HepG2 (cell line): ENCODE measurements around the gene EFS. TPM values are rescaled to one million over a fixed set of nuclear protein-coding genes. Genes with fewer than 3 reads are reported as not detected.

Experiments used
- ATAC-seq: fragments of 200-7000 bp; cut with Tn5 transposase; 3 replicates; pipeline ENCODE4 v1.9.1; 2020; ENCODE audit warnings: mild to moderate bottlenecking, moderate library complexity
- BruUV-seq: library from RNA; stranded (reverse); fragments of 400-500 nt; replicated peaks from 2 replicates; lab custom pipeline; 2021; lab: Mats Ljungman, UMichigan
- CTCF ChIA-PET: fragments of 300-600 bp; formaldehyde crosslinking; extraction: SDS; loops from one replicate; lab custom pipeline; 2021; ENCODE audit warnings: low total read pairs, inconsistent platforms, low intra/inter-chr PET ratio; lab: Yijun Ruan, JAX
- POLR2A ChIA-PET: fragments of 350-600 bp; sonication (Branson Sonifier 250); formaldehyde crosslinking; loops from one replicate; lab custom pipeline; 2020; ENCODE audit warnings: antibody characterized with exemption, inconsistent platforms; lab: Yijun Ruan, JAX
- DNase-seq: peaks from one replicate; pipeline ENCODE4 v3.0.0-alpha.2; 2015; ENCODE audit warnings: low spot score
- FAIRE-seq: peaks from 3 replicates; lab custom pipeline; 2011; peaks lifted over from hg19 to GRCh38; lab: Jason Lieb, UNC
- H2AFZ ChIP-seq: one replicate; pipeline ENCODE4 v1.6.1; 2011; ENCODE audit warnings: low read length, inconsistent platforms
- H3K27ac ChIP-seq: fragments of 300-600 bp; 3 replicates; pipeline ENCODE4 v1.8.0; 2011; ENCODE audit warnings: mixed run types, mild to moderate bottlenecking, mixed read lengths, low read length, inconsistent platforms; ENCODE audit not compliant: insufficient read depth; ENCODE audit errors: extremely low read length
- H3K27me3 ChIP-seq, 2 experiments: fragments of 200-600 bp in 1 of 2; 2 replicates in 1 of 2; 3 replicates in 1 of 2; pipeline versions ENCODE4 v1.6.0 to v1.8.0; 2011; ENCODE audit warnings: low read length in 2 of 2, mild to moderate bottlenecking in 2 of 2, moderate library complexity in 2 of 2, inconsistent platforms in 1 of 2; ENCODE audit not compliant: insufficient read depth in 2 of 2, control insufficient read depth in 1 of 2
- H3K36me3 ChIP-seq, 2 experiments: fragments of 200-600 bp in 1 of 2; replicated peaks in 1 of 2; 2 replicates in 1 of 2; 3 replicates in 1 of 2; pipeline versions ENCODE4 v1.5.1 to v1.8.0; 2011; ENCODE audit warnings: low read length in 2 of 2, inconsistent platforms in 1 of 2; ENCODE audit not compliant: insufficient read depth in 2 of 2, control insufficient read depth in 1 of 2
- H3K4me1 ChIP-seq: 2 replicates; pipeline ENCODE4 v1.5.1; 2012; ENCODE audit warnings: low read length, inconsistent platforms; ENCODE audit not compliant: insufficient read depth
- H3K4me2 ChIP-seq: 2 replicates; pipeline ENCODE4 v1.6.0; 2011; ENCODE audit warnings: low read depth, low read length, inconsistent platforms
- H3K4me3 ChIP-seq, 3 experiments: fragments of 200-600 bp in 1 of 3; sonication (generic), shearing (Covaris generic) in 1 of 3; replicated peaks in 1 of 3; 2 replicates each; pipeline ENCODE4 v1.5.1; 2011 to 2016; ENCODE audit warnings: low read length in 3 of 3, inconsistent platforms in 2 of 3, low read depth in 2 of 3, mild to moderate bottlenecking in 2 of 3, control low read depth in 1 of 3, mixed read lengths in 1 of 3; ENCODE audit not compliant: insufficient read depth in 1 of 3
- H3K79me2 ChIP-seq: one replicate; pipeline ENCODE4 v1.6.1; 2011; ENCODE audit warnings: low read length, inconsistent platforms; ENCODE audit not compliant: insufficient read depth
- H3K9ac ChIP-seq: 2 replicates; pipeline ENCODE4 v1.6.0; 2011; ENCODE audit warnings: mild to moderate bottlenecking, low read depth, low read length, inconsistent platforms; ENCODE audit not compliant: insufficient read depth
- H3K9me3 ChIP-seq: 2 replicates; pipeline ENCODE4 v1.5.1; 2012; ENCODE audit warnings: mild to moderate bottlenecking, low read length
- H4K20me1 ChIP-seq: 2 replicates; pipeline ENCODE4 v1.6.0; 2011; ENCODE audit warnings: inconsistent platforms, mild to moderate bottlenecking, low read length, moderate library complexity; ENCODE audit not compliant: insufficient read depth
- CEBPZ ChIP-seq: IDR thresholded peaks from 2 replicates; pipeline ENCODE4 v1.6.1; 2012; ENCODE audit warnings: low read length, improper control_type of control experiment
- EED ChIP-seq: sonication (generic); formaldehyde crosslinking; IDR thresholded peaks from 2 replicates; pipeline ENCODE4 v1.5.0; 2020; ENCODE audit warnings: mild to moderate bottlenecking, missing genetic modification reagents
- ZNF138 ChIP-seq: sonication (generic); formaldehyde crosslinking; IDR thresholded peaks from 2 replicates; pipeline ENCODE4 v1.5.0; 2020; ENCODE audit warnings: mild to moderate bottlenecking, low read depth, missing genetic modification reagents
- ZNF883 ChIP-seq: sonication (generic); formaldehyde crosslinking; IDR thresholded peaks from 2 replicates; pipeline ENCODE4 v1.5.1; 2020; ENCODE audit warnings: mild to moderate bottlenecking, missing genetic modification reagents; ENCODE audit errors: not compliant biosample characterization
- WGBS: methylation state at CpG from one replicate; pipeline ENCODE4 v1.1.6; 2017; ENCODE audit warnings: low lambda C conversion rate; 5-methylcytosine and 5-hydroxymethylcytosine counted together
- in situ Hi-C: cut with HindIII; loops from 2 replicates; pipeline ENCODE4 v1.10.0; 2017; ENCODE audit warnings: low pct_unique_long_range_greater_than_20kb; ENCODE audit not compliant: extremely low pct_ligation_motif_present
- intact Hi-C: fragments of 100-400 bp; cut with micrococcal nuclease; formaldehyde crosslinking; loops from one replicate; pipeline ENCODE4 v1.10.0; 2022; ENCODE audit not compliant: unreplicated experiment
- polyA plus RNA-seq, 8 experiments: library from polyadenylated mRNA; depleted of rRNA in 3 of 8; stranded (reverse) in 7 of 8; unstranded in 1 of 8; fragments of >200 nt; fragmentation: Illumina TruSeq in 4 of 8; extraction: Trizol in 4 of 8; gene quantifications; 2 replicates each; pipeline versions ENCODE4 v1.2.1 to v1.2.3, GENCODE V29; 2011 to 2016; ENCODE audit warnings: low read depth in 4 of 8, missing spikeins in 1 of 8, mixed read lengths in 1 of 8; ENCODE audit not compliant: insufficient read depth in 1 of 8
- total RNA-seq, 5 experiments: library from RNA; depleted of rRNA; stranded (reverse); fragments of >200 nt; fragmentation: Illumina TruSeq; extraction: Trizol; gene quantifications; 2 replicates each; pipeline ENCODE4 v1.2.3, GENCODE V29; 2016; ENCODE audit warnings: low read depth in 1 of 5

Gene EFS
- total and polyA plus RNA-seq, 2 of the 13 experiments (the other 11 are each of a cell fraction or from before 2014, with no cell fraction given), result not detected

DNA sequence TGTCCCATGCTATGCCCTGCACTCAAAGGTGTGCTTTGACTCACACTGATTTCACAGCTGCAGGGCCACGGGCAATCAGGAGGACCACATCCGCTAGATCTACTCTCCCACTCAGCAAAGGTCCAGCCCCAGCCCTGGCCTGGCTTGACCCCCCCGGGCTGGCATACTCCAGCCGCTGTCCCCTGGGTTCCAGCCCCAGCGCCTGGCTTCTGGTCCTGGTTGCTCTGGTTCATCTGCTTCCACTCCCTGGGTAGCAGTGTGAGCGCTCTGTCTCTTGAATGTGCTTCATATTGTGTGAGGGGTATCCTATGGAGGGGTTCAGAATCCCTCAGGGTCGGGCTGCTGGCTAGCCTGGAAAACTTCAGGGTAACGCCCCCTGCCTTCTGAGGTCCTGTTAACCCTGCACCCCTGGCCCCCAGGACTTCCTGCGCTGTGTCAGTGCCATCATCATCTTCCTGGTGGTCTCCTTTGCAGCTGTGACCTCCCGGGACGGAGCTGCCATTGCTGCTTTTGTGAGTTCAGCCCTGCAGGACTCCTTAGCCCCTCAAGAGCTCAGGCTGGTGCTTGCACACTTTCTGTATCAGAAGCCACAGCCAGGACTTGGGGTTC lies 13.7 kb upstream of the EFS start:
- in situ Hi-C loops, result loop anchor here (5.0 kb wide), 2 partner anchors 51 to 116 kb away; no protein-coding TSS in a partner anchor
- WGBS, result 10% methylated on average over 11 of the region's 11 CpGs
- Histone ChIP-seq H3K4me3 (no peak overlapping the region), H3K9me3 (no peaks in the 10 kb centered on the region), H3K36me3 (no peaks in the 10 kb centered on the region), H2AFZ (no peak overlapping the region), H3K4me2 (no peak overlapping the region), H3K27ac (no peak overlapping the region), H3K4me1 (no peaks in the 10 kb centered on the region), H3K79me2 (no peaks in the 10 kb centered on the region), H3K9ac (no peak overlapping the region), H4K20me1 (no peaks in the 10 kb centered on the region), H3K27me3 (peaks cover 26 to 89% of the 10 kb centered on the region in 2 experiments)
- POLR2A ChIA-PET, result interaction anchor here (1.2 kb wide), 1 partner anchor 52 kb away, joined by 3 read pairs; no protein-coding TSS in a partner anchor
- no TSS peak for BruUV-seq
- ATAC-seq (no peak), FAIRE-seq (no peak), DNase-seq (no peak)
- CTCF ChIA-PET, result interaction anchor here (5.1 to 5.9 kb wide), 2 partner anchors 51 to 113 kb away, joined by 96 to 111 read pairs; no protein-coding TSS in a partner anchor
- TF ChIP-seq ZNF138 (CRISPR knock-in tag) (no peak), CEBPZ (no peak), ZNF883 (CRISPR knock-in tag) (peak; percentile 44), EED (0 out of 2 replicates have a peak, but pooled peaks have one; percentile 29)
- intact Hi-C loops, result no loop called here
